ENCODE results near the gene GALNT8. TPM values are rescaled to one million over a fixed set of nuclear protein-coding genes. Genes with fewer than 3 reads are reported as not detected.

The GALNT8 gene
- total and polyA plus RNA-seq, 2 donors (not counting 1 experiment from before 2014, with no cell fraction given) = 0.30 to 1.3 TPM

DNA sequence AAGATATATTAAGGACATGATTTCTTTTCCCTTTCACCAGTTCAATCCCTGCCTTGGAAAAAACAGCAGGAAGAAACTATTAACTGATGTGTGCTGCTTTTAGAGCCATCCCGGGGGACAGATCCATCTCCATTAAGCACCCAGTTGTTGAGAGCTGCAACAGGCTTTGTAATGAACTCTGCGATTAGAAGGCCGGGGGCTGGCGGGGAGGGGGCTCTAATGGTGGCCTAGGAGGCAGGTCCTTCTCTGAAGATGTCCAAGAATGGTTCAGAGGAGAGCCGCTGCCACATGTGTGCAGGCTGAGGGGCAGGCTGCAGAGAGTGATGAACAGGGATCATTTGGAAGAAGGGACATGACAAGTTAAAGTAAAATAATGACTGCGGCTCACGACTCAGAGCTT is 67.8 kb downstream of the GALNT8 start:
- TF ChIP-seq, protein P1, sequence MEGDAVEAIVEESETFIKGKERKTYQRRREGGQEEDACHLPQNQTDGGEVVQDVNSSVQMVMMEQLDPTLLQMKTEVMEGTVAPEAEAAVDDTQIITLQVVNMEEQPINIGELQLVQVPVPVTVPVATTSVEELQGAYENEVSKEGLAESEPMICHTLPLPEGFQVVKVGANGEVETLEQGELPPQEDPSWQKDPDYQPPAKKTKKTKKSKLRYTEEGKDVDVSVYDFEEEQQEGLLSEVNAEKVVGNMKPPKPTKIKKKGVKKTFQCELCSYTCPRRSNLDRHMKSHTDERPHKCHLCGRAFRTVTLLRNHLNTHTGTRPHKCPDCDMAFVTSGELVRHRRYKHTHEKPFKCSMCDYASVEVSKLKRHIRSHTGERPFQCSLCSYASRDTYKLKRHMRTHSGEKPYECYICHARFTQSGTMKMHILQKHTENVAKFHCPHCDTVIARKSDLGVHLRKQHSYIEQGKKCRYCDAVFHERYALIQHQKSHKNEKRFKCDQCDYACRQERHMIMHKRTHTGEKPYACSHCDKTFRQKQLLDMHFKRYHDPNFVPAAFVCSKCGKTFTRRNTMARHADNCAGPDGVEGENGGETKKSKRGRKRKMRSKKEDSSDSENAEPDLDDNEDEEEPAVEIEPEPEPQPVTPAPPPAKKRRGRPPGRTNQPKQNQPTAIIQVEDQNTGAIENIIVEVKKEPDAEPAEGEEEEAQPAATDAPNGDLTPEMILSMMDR (IDR thresholded peaks at IDR 0.05) = no peak
- no peak for TF ChIP-seq EZH2 (IDR thresholded peaks at IDR 0.05; ENCODE audit: borderline replicate concordance, insufficient read depth, low read depth, low read length, poor library complexity, severe bottlenecking)
- DNase-seq (no peak), ATAC-seq (ENCODE audit: low read depth) (no peak)
- peaks cover 0 to 4% (median 0%) of the 10 kb centered on the region in 4 experiments for H3K27me3 ChIP-seq (replicated peaks in 1 of 4; ENCODE audit: control extremely low read depth in 1 of 4, control insufficient read depth in 3 of 4, insufficient read depth in 4 of 4, low read length in 3 of 4)
- H3K27me3 Mint-ChIP-seq = peaks cover 43% of the 10 kb centered on the region
- no peaks in the 10 kb centered on the region for H3K4me1 ChIP-seq (ENCODE audit: control insufficient read depth in 2 of 2, insufficient read depth in 2 of 2, low read length in 2 of 2)
- no peak overlapping the region for H3K4me3 Mint-ChIP-seq
- H3K4me3 ChIP-seq (ENCODE audit: control extremely low read depth in 1 of 5, extremely low read depth in 1 of 5, insufficient read depth in 1 of 5, low read depth in 2 of 5, low read length in 4 of 5) = no peak overlapping the region
- no peak overlapping the region for H3K9ac ChIP-seq (ENCODE audit: low read length)
- H3K9me3 Mint-ChIP-seq (ENCODE audit: insufficient read depth) = peaks cover 14% of the 10 kb centered on the region
- peaks cover 1 to 11% (median 9%) of the 10 kb centered on the region in 3 donors for H3K9me3 ChIP-seq (ENCODE audit: control extremely low read depth in 1 of 3, control insufficient read depth in 2 of 3, insufficient read depth in 1 of 3, low read length in 2 of 3)
- H3K27ac ChIP-seq (ENCODE audit: low read length in 2 of 2) = no peak overlapping the region
- CTCF ChIA-PET = no interaction called here
- H3K4me2 ChIP-seq (replicated peaks; ENCODE audit: low read depth, low read length, poor library complexity, severe bottlenecking) = no peak overlapping the region
- POLR2A ChIA-PET = no interaction called here
- H4K20me1 ChIP-seq (ENCODE audit: control insufficient read depth, insufficient read depth, low read length, poor library complexity, severe bottlenecking) = no peaks in the 10 kb centered on the region
- H3K36me3 ChIP-seq (replicated peaks in 1 of 2; ENCODE audit: control extremely low read depth in 1 of 2, control insufficient read depth in 1 of 2, extremely low read depth in 1 of 2, insufficient read depth in 2 of 2, low read length in 1 of 2) = no peaks in the 10 kb centered on the region
- H2AFZ ChIP-seq (ENCODE audit: insufficient read depth, low read depth, low read length, poor library complexity, severe bottlenecking) = no peak overlapping the region
- 97% methylated on average over 6 of the region's 7 CpGs for WGBS (ENCODE audit: insufficient coverage)
- H3K79me2 ChIP-seq (ENCODE audit: control insufficient read depth, insufficient read depth, low read length) = no peaks in the 10 kb centered on the region
- no peaks in the 10 kb centered on the region for H3K4me1 Mint-ChIP-seq
- intact Hi-C loops (cut with micrococcal nuclease) = no loop called here
- H3K27ac Mint-ChIP-seq = no peak overlapping the region

DNA sequence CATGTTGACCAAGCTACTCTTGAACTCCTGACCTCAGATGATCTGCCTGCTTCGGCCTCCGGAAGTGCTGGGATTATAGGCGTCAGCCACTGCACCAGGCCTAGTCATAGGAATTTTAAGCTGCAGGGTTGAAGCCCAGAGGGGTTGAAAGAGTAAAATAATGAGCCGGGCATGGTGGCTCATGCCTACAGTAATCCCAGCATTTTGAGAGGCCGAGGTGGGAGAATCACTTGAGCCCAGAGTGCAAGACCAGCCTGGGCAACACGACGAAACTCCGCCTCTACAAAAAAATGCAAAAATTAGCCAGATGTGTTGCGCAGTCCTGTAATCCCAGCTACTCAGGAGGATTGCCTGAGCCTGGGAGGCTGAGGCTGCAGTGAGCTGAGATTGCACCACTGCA is 69.6 kb downstream of the GALNT8 start:
- CTCF ChIA-PET = interaction anchor here (1.3 kb wide), 1 partner anchor 31 kb away, joined by 5 read pairs; no protein-coding TSS in a partner anchor
- H3K27me3 Mint-ChIP-seq = peaks cover 40% of the 10 kb centered on the region

More for the DNA sequence above, 69.6 kb downstream of the GALNT8 start:
- no peaks in the 10 kb centered on the region for H3K79me2 ChIP-seq (ENCODE audit: control insufficient read depth, insufficient read depth, low read length)
- POLR2A ChIA-PET = no interaction called here
- H2AFZ ChIP-seq (ENCODE audit: insufficient read depth, low read depth, low read length, poor library complexity, severe bottlenecking) = no peak overlapping the region
- H3K9ac ChIP-seq (ENCODE audit: low read length) = no peak overlapping the region
- H3K4me3 ChIP-seq (ENCODE audit: control extremely low read depth in 1 of 5, extremely low read depth in 1 of 5, insufficient read depth in 1 of 5, low read depth in 2 of 5, low read length in 4 of 5) = no peak overlapping the region
- H3K9me3 Mint-ChIP-seq (ENCODE audit: insufficient read depth) = peaks cover 10% of the 10 kb centered on the region
- no peak for DNase-seq
- no peaks in the 10 kb centered on the region for H3K36me3 ChIP-seq (replicated peaks in 1 of 2; ENCODE audit: control extremely low read depth in 1 of 2, control insufficient read depth in 1 of 2, extremely low read depth in 1 of 2, insufficient read depth in 2 of 2, low read length in 1 of 2)
- no peak overlapping the region for H3K4me3 Mint-ChIP-seq
- TF ChIP-seq, protein P1 (IDR thresholded peaks at IDR 0.05) = no peak
- no peak for TF ChIP-seq EZH2 (IDR thresholded peaks at IDR 0.05; ENCODE audit: borderline replicate concordance, insufficient read depth, low read depth, low read length, poor library complexity, severe bottlenecking)
- H3K4me1 Mint-ChIP-seq = no peaks in the 10 kb centered on the region
- intact Hi-C loops (cut with micrococcal nuclease) = no loop called here
- peaks cover 0 to 1% (median 0%) of the 10 kb centered on the region in 3 donors for H3K9me3 ChIP-seq (ENCODE audit: control extremely low read depth in 1 of 3, control insufficient read depth in 2 of 3, insufficient read depth in 1 of 3, low read length in 2 of 3)
- H3K4me1 ChIP-seq (ENCODE audit: control insufficient read depth in 2 of 2, insufficient read depth in 2 of 2, low read length in 2 of 2) = no peaks in the 10 kb centered on the region
- no peak overlapping the region for H3K4me2 ChIP-seq (replicated peaks; ENCODE audit: low read depth, low read length, poor library complexity, severe bottlenecking)
- peaks cover 0 to 4% (median 1%) of the 10 kb centered on the region in 4 experiments for H3K27me3 ChIP-seq (replicated peaks in 1 of 4; ENCODE audit: control extremely low read depth in 1 of 4, control insufficient read depth in 3 of 4, insufficient read depth in 4 of 4, low read length in 3 of 4)
- no peaks in the 10 kb centered on the region for H4K20me1 ChIP-seq (ENCODE audit: control insufficient read depth, insufficient read depth, low read length, poor library complexity, severe bottlenecking)
- WGBS (ENCODE audit: insufficient coverage) = 93% methylated on average over 9 of the region's 9 CpGs
- no peak overlapping the region for H3K27ac Mint-ChIP-seq
- no peak overlapping the region for H3K27ac ChIP-seq (ENCODE audit: low read length in 2 of 2)
- ATAC-seq (ENCODE audit: low read depth) = no peak

Measured in B cell (primary cell).